ENCODE measurements around the gene RNLS.

DNA sequence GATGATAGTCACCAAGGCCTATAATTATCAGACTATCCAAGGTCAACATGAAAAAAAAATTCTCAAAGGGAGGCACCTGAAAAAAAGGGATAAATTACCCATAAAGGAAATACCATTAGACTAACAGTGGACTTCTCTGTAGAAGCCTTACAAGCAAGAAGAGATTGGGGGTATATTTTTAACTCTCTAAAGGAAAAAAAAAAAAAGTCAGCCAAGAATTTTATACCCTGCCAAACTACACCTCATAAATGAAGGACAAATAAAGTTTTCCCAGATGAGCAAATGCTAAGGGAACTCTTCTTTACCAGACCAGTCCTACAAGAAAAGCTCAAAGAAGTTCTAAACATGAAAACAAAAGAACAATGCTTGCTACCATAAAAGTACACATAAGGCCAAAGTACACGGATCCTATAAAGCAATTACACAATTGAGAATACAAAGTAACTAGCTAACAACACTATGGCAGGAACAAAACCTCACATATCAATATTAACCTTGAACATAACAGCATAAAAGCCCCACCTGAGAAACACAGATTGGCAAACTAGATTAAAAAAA, 263.1 kb downstream of the RNLS start:
- TF ChIP-seq, protein P1, sequence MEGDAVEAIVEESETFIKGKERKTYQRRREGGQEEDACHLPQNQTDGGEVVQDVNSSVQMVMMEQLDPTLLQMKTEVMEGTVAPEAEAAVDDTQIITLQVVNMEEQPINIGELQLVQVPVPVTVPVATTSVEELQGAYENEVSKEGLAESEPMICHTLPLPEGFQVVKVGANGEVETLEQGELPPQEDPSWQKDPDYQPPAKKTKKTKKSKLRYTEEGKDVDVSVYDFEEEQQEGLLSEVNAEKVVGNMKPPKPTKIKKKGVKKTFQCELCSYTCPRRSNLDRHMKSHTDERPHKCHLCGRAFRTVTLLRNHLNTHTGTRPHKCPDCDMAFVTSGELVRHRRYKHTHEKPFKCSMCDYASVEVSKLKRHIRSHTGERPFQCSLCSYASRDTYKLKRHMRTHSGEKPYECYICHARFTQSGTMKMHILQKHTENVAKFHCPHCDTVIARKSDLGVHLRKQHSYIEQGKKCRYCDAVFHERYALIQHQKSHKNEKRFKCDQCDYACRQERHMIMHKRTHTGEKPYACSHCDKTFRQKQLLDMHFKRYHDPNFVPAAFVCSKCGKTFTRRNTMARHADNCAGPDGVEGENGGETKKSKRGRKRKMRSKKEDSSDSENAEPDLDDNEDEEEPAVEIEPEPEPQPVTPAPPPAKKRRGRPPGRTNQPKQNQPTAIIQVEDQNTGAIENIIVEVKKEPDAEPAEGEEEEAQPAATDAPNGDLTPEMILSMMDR (IDR thresholded peaks at IDR 0.05), result no peak
- TF ChIP-seq POLR2AphosphoS5 (IDR thresholded peaks at IDR 0.05), result peak; percentile 70
